MM.1S (cell line): ENCODE data around the gene DCTN1.

Experiments
- EZH2phosphoT487 ChIP-seq: fragments of 300-600 bp; sonication (generic); IDR thresholded peaks from 2 replicates; pipeline ENCODE4 v1.6.1; 2018; ENCODE audit warnings: antibody characterized with exemption, low read length
- TF ChIP-seq, protein P1 (sequence below): fragments of 300-600 bp; sonication (generic); IDR thresholded peaks from 2 replicates; pipeline ENCODE4 v1.5.1; 2016; ENCODE audit warnings: antibody characterized with exemption, low read length, mixed read lengths

DNA sequence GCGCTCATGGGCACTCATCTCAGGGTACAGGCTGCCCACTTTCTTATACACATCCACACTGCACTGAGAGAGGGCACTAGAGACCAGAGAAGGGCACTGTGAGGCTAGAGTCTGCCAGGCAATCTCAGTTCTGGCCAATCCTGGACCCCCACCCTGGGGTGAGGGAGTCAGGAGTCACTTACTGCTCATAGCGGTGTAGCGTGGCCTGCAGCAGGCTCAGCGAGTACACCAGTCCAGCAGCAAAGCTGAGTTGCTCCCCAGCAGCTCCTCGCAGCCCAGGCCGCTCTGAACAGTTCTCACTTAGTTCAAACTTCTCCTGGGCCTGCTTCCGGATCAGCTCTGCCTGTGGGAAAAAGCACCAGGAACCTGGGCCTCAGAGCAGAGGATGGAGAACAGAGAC lies 12.3 kb downstream of the DCTN1 start:
- TF ChIP-seq, protein P1, sequence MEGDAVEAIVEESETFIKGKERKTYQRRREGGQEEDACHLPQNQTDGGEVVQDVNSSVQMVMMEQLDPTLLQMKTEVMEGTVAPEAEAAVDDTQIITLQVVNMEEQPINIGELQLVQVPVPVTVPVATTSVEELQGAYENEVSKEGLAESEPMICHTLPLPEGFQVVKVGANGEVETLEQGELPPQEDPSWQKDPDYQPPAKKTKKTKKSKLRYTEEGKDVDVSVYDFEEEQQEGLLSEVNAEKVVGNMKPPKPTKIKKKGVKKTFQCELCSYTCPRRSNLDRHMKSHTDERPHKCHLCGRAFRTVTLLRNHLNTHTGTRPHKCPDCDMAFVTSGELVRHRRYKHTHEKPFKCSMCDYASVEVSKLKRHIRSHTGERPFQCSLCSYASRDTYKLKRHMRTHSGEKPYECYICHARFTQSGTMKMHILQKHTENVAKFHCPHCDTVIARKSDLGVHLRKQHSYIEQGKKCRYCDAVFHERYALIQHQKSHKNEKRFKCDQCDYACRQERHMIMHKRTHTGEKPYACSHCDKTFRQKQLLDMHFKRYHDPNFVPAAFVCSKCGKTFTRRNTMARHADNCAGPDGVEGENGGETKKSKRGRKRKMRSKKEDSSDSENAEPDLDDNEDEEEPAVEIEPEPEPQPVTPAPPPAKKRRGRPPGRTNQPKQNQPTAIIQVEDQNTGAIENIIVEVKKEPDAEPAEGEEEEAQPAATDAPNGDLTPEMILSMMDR: no peak
- TF ChIP-seq EZH2phosphoT487: no peak
